Neural cell (in vitro differentiated cells): ENCODE measurements around the gene PTPRT.

Experiments used
- EZH2 ChIP-seq: fragments of 200-600, 300-800 bp; shearing (Covaris generic), sonication (generic); IDR thresholded peaks from 2 replicates; pipeline ENCODE4 v1.6.1; 2014; ENCODE audit warnings: antibody characterized with exemption, low read length, borderline replicate concordance, mild to moderate bottlenecking; ENCODE audit not compliant: insufficient read depth, poor library complexity, severe bottlenecking
- POLR2AphosphoS5 ChIP-seq: IDR thresholded peaks from 2 replicates; pipeline ENCODE4 v1.6.1; 2012
- TF ChIP-seq, protein P1 (sequence below): fragments of 450-650 bp; IDR thresholded peaks from 2 replicates; pipeline ENCODE4 v1.5.1; 2014; ENCODE audit warnings: antibody characterized with exemption, mild to moderate bottlenecking, moderate library complexity; ENCODE audit not compliant: poor library complexity, severe bottlenecking

DNA sequence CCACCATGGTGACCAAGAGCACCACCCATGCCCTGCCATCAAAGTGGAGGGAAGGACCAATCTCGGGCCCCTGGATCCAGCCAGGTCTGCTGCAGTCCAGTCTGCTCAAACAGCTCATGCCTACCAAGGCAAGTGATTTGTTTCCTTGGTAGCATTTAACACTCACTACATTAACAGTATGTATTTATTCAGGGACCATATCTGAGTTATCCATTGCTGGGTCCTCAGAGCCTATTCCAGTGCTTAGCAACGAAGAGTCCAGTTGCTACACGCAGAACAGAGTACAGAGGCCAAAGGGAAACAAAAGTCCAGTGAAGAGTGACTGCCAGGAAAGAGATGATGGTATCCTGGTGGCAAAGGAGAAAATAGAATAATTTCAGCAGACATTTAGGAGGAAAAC, 352.2 kb downstream of the PTPRT start:
- TF ChIP-seq POLR2AphosphoS5 (no peak), EZH2 (no peak)
- TF ChIP-seq, protein P1, sequence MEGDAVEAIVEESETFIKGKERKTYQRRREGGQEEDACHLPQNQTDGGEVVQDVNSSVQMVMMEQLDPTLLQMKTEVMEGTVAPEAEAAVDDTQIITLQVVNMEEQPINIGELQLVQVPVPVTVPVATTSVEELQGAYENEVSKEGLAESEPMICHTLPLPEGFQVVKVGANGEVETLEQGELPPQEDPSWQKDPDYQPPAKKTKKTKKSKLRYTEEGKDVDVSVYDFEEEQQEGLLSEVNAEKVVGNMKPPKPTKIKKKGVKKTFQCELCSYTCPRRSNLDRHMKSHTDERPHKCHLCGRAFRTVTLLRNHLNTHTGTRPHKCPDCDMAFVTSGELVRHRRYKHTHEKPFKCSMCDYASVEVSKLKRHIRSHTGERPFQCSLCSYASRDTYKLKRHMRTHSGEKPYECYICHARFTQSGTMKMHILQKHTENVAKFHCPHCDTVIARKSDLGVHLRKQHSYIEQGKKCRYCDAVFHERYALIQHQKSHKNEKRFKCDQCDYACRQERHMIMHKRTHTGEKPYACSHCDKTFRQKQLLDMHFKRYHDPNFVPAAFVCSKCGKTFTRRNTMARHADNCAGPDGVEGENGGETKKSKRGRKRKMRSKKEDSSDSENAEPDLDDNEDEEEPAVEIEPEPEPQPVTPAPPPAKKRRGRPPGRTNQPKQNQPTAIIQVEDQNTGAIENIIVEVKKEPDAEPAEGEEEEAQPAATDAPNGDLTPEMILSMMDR: no peak
